Mammary epithelial cell (primary cell): Measurements from ENCODE around the gene FBXO47.

Experiments
- CTCF ChIP-seq, 2 donors: IDR thresholded peaks in 1 of 2; conservative IDR thresholded peaks in 1 of 2; 2 replicates each; pipeline ENCODE4 v1.5.1; 2011 to 2012; ENCODE audit warnings: inconsistent platforms in 2 of 2, low read length in 2 of 2, mild to moderate bottlenecking in 2 of 2, control low read depth in 1 of 2, low read depth in 1 of 2; ENCODE audit not compliant: insufficient read depth in 1 of 2; ENCODE audit errors: extremely low read depth in 1 of 2
- EZH2 ChIP-seq: IDR thresholded peaks from 2 replicates; pipeline ENCODE4 v1.6.1; 2012; ENCODE audit warnings: low read length, inconsistent platforms, borderline replicate concordance

GRCh38 chr17:38889745-38890409 is 77.3 kb downstream of the FBXO47 start:
- no peak for TF ChIP-seq EZH2
- no peak for TF ChIP-seq CTCF (conservative IDR thresholded peaks at IDR 0.05 in 1 of 2, IDR thresholded peaks at IDR 0.05 in 1 of 2; ENCODE audit: extremely low read depth in 1 of 2, insufficient read depth in 1 of 2, low read depth in 1 of 2, low read length in 2 of 2)
